ENCODE measurements around the gene USP36. TPM values are rescaled to one million over a fixed set of nuclear protein-coding genes. Genes with fewer than 3 reads are reported as not detected.
"Not testable (repeated sequence)": the region's sequence is repeated elsewhere in the genome, so short reads cannot be mapped to it uniquely, and the experiment has no call there.

Gene USP36
- 10 to 100 TPM; 31.2 to 58.3 (median 35.8) TPM for total RNA-seq
- 10 to 100 TPM; 33.1 to 41.8 TPM for polyA plus RNA-seq

DNA sequence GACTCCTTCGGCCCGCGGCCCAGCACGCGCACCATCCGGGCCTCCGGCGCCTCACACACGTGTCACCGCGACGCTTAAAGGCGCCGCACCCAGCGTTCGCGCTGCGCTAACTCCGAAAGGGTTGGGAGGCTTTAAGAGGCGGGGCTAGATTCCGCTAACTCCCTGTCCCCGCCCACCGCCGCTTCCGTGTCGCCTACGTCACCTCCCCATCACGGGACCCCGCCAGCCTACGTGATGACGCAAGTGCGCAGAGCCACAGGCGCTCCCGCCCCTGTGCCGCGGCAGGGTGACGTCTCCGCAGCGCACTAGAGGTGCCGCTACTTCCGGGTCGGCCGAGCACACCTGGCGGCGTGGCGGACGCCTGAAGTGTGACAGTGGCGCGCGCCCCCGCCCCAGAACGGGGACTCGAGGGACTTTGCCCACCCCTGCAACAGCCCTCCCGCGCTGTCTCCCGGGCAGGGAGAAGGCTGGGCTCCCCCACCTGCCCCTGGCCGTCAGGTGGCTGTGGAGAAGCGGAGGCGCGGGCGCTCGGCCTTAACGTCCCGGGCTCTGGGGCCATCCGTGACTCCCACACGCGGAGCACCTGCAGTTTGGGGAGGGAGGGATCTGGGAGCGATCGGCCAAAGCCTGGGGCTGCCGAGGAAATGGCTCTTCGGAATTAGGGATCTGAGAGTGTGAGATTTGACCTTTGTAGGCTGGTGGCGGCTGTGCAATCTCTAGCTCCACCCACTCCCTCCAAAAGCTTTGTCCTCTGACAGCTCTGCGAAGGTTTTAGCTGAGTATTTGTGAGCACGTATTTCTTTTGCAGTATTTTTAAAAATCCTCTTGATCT, at the start of gene USP36:
Gene USP36 (minus strand): TSS at position 35 of the 832 bp plus-strand sequence. CDS start 4,451 bp downstream, outside the sequence.
- H3K27ac ChIP-seq, result peak within 1 kb of the TSS; percentile 99 to 100 (median 100)
- 0% methylated on average over 57 to 74 of the region's 74 CpGs for WGBS, 2 donors
- no peak for FAIRE-seq
- H3K4me1 ChIP-seq, result peaks cover 14 to 19% (median 16%) of the 10 kb centered on the region in 3 donors
- H3K36me3 ChIP-seq, result peaks cover 0 to 19% (median 3%) of the 10 kb centered on the region in 3 donors
- TF ChIP-seq, protein P1, sequence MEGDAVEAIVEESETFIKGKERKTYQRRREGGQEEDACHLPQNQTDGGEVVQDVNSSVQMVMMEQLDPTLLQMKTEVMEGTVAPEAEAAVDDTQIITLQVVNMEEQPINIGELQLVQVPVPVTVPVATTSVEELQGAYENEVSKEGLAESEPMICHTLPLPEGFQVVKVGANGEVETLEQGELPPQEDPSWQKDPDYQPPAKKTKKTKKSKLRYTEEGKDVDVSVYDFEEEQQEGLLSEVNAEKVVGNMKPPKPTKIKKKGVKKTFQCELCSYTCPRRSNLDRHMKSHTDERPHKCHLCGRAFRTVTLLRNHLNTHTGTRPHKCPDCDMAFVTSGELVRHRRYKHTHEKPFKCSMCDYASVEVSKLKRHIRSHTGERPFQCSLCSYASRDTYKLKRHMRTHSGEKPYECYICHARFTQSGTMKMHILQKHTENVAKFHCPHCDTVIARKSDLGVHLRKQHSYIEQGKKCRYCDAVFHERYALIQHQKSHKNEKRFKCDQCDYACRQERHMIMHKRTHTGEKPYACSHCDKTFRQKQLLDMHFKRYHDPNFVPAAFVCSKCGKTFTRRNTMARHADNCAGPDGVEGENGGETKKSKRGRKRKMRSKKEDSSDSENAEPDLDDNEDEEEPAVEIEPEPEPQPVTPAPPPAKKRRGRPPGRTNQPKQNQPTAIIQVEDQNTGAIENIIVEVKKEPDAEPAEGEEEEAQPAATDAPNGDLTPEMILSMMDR (IDR thresholded peaks at IDR 0.05), result no peak
- peak within 1 kb of the TSS; percentile 62 to 96 (median 86) for H3K4me3 ChIP-seq
- DNase-seq, result peak; percentile 99 to 100 (median 100)
- no peaks in the 10 kb centered on the region for H3K27me3 ChIP-seq
- peak; percentile 88 to 94 (median 90) for ATAC-seq
- no peaks in the 10 kb centered on the region for H3K9me3 ChIP-seq
- intact Hi-C loops (cut with DNase I), result no loop called here

DNA sequence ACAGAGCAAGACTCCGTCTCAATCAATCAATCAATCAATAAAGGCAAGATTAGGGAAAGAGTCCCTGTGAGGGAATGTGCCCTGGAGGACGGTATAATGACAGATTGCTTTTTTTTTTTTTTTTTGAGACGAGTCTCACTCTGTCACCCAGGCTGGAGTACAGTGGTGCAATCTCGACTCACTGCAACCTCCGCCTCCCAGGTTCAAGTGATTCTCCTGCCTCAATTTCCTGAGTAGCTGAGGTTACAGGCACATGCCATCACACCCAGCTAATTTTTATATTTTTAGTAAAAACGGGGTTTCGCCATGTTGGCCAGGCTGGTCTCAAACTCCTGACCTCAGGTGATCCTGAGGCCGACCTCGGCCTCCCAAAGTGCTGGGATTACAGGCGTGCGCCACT, 49.5 kb upstream of the USP36 start:
- 85 to 86% methylated on average over 10 to 11 of the region's 11 CpGs for WGBS, 2 donors
- H3K27ac ChIP-seq, result peak overlapping the region in 2 of 4 donors; percentile 52 to 55
- intact Hi-C loops (cut with DNase I); DNase-seq; ATAC-seq; H3K4me3 ChIP-seq; H3K36me3 ChIP-seq; H3K4me1 ChIP-seq; H3K9me3 ChIP-seq; H3K27me3 ChIP-seq; FAIRE-seq: not testable (repeated sequence)

DNA sequence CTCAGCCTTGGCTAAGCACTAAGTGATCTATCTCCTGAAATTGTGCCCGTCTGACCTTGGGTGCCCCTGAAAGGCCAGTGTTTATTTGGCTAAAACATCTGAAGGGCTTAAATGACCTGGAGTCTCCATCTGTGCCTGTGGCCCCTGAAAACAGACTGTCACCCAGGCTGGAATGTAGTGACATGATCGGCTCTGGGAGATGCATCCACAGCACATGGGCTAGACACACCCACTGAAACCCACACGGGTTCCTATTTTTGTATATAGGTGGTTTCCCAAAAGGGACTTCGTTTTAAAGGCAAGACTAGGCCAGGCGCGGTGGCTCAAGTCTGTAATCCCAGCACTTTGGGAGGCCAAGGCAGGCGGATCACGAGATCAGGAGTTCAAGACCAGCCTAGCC, 48.9 kb upstream of the USP36 start:
- DNase-seq (no peak), FAIRE-seq (no peak), ATAC-seq (peak in 2 of 4 donors; percentile 20 to 31)
- no peaks in the 10 kb centered on the region for H3K36me3 ChIP-seq
- TF ChIP-seq, protein P1 (IDR thresholded peaks at IDR 0.05), result no peak
- H3K4me1 ChIP-seq, result peaks cover 3 to 8% (median 7%) of the 10 kb centered on the region in 3 donors
- H3K9me3 ChIP-seq, result no peaks in the 10 kb centered on the region
- intact Hi-C loops (cut with DNase I), result no loop called here
- no peak overlapping the region for H3K4me3 ChIP-seq
- H3K27me3 ChIP-seq, result no peaks in the 10 kb centered on the region
- 74 to 79% methylated on average over 8 of the region's 8 CpGs for WGBS, 2 donors
- peak overlapping the region in 2 of 4 donors; percentile 52 to 55 for H3K27ac ChIP-seq

DNA sequence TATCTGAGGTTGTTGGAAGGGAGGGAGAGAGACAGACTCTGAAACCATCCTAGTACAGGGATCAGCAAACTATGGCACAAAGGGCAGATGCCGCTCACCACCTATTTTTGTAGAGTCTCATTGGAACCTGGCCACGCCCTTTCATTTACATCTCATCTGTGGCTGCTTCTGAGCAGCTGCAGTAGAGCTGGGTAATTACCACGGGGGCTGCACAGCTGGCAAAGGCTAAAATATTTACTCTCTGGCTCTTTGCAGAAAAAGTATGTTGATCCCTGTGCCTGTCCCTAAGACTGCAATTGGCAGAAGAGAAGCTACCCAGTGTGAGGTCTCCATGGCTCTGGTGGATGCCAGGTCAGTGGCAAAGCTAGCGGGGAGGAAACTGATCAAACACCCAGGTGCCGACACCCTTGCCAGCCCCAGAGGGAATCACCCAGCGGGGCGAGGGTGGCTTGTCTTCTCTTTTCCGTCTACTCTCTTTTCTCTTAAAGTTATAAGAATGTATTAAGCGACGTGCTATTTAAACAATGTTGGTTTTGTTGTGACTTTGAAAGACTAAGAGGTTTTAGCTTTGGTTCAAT, 48.4 kb upstream of the USP36 start:
- DNase-seq (no peak), FAIRE-seq (no peak), ATAC-seq (peak in 1 of 4 donors; percentile 23)
- H3K36me3 ChIP-seq, result no peaks in the 10 kb centered on the region
- WGBS, 2 donors, result 68 to 70% methylated on average over 10 of the region's 10 CpGs
- peak overlapping the region in 2 of 4 donors; percentile 52 to 55 for H3K27ac ChIP-seq
- no peak overlapping the region for H3K4me3 ChIP-seq
- H3K4me1 ChIP-seq, result peaks cover 4 to 11% (median 8%) of the 10 kb centered on the region in 3 donors
- TF ChIP-seq, protein P1 (IDR thresholded peaks at IDR 0.05), result no peak
- intact Hi-C loops (cut with DNase I), result no loop called here
- H3K9me3 ChIP-seq, result no peaks in the 10 kb centered on the region
- no peaks in the 10 kb centered on the region for H3K27me3 ChIP-seq

DNA sequence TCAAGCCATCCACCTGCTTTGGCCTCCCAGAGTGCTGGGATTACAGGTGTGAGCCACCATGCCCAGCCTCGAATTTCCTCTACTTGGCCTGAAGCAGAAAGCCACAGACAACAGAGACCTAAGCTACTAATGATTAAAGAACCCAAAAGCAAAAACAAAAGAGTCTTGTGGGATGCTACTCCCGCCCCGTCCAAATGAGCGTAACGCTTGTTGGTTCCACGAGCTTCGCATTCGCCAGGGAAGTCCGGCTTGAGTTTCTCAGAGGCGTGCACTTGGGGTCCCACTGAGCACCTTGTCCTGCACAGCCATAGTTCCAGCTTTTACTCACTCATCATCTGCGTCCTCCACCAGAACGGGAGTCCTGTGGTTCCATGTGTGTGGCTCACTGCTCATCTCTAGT, 46.3 kb upstream of the USP36 start:
- ATAC-seq (no peak), FAIRE-seq (no peak), DNase-seq (no peak)
- 94 to 95% methylated on average over 12 of the region's 12 CpGs for WGBS, 2 donors
- Histone ChIP-seq H3K27ac (no peak overlapping the region), H3K36me3 (no peaks in the 10 kb centered on the region), H3K27me3 (no peaks in the 10 kb centered on the region), H3K9me3 (no peaks in the 10 kb centered on the region), H3K4me3 (no peak overlapping the region), H3K4me1 (peaks cover 4 to 13% (median 8%) of the 10 kb centered on the region in 3 donors)
- TF ChIP-seq, protein P1 (IDR thresholded peaks at IDR 0.05), result no peak
- intact Hi-C loops (cut with DNase I), result no loop called here

Measured in pancreas (tissue), 10 donors.